GM12878 (cell line): ENCODE data around the gene PFDN4. TPM values are rescaled to one million over a fixed set of nuclear protein-coding genes. Genes with fewer than 3 reads are reported as not detected.

Experiments used
- ATAC-seq: fragments of 200-7000 bp; cut with Tn5 transposase; 3 replicates; pipeline ENCODE4 v1.9.1; 2020; ENCODE audit warnings: mild to moderate bottlenecking, moderate library complexity
- BruUV-seq: library from RNA; stranded (reverse); fragments of 400-500 nt; replicated peaks from 2 replicates; lab custom pipeline; 2021; lab: Mats Ljungman, UMichigan
- CTCF ChIA-PET: fragments of 300-600 bp; sonication (Branson Sonifier 250); formaldehyde crosslinking; extraction: SDS; loops from one replicate; lab custom pipeline; 2021; ENCODE audit warnings: inconsistent platforms; lab: Yijun Ruan, JAX
- POLR2A ChIA-PET: fragments of 350-600 bp; formaldehyde crosslinking; extraction: SDS; loops from one replicate; lab custom pipeline; 2021; ENCODE audit warnings: inconsistent platforms; lab: Charles Lee
- RAD21 ChIA-PET: fragments of 300-600 bp; sonication (Branson Sonifier 250); formaldehyde crosslinking; loops from one replicate; lab custom pipeline; 2023; ENCODE audit warnings: antibody characterized with exemption; ENCODE audit not compliant: unreplicated experiment; lab: Charles Lee
- SMC1A ChIA-PET: fragments of 300-600 bp; sonication (Branson Sonifier 250); formaldehyde crosslinking; loops from one replicate; lab custom pipeline; 2023; ENCODE audit not compliant: unreplicated experiment, uncharacterized antibody; lab: Charles Lee
- DNase-seq: peaks from one replicate; pipeline ENCODE4 v3.0.0-alpha.2; 2011; ENCODE audit warnings: low read depth, low spot score
- FAIRE-seq: peaks from 3 replicates; lab custom pipeline; 2011; peaks lifted over from hg19 to GRCh38; lab: Jason Lieb, UNC
- H2AFZ ChIP-seq: 2 replicates; pipeline ENCODE4 v1.6.0; 2011; ENCODE audit warnings: low read depth, low read length, control low read depth; ENCODE audit not compliant: control insufficient read depth
- H3K27ac ChIP-seq: 2 replicates; pipeline ENCODE4 v1.5.1; 2011; ENCODE audit warnings: control low read depth; ENCODE audit not compliant: control insufficient read depth, insufficient read depth
- H3K27me3 ChIP-seq, 2 experiments: replicated peaks in 1 of 2; 2 replicates each; pipeline versions ENCODE4 v1.6.0 to v1.6.1; 2011; ENCODE audit warnings: low read length in 1 of 2; ENCODE audit not compliant: control insufficient read depth in 2 of 2, insufficient read depth in 2 of 2
- H3K36me3 ChIP-seq, 2 experiments: 2 replicates each; pipeline ENCODE4 v1.5.1; 2011; ENCODE audit warnings: low read length in 1 of 2; ENCODE audit not compliant: control insufficient read depth in 2 of 2, insufficient read depth in 2 of 2
- H3K4me1 ChIP-seq: 2 replicates; pipeline ENCODE4 v1.6.1; 2011; ENCODE audit warnings: mild to moderate bottlenecking, low read length, moderate library complexity, mixed read lengths; ENCODE audit not compliant: control insufficient read depth, insufficient read depth
- H3K4me2 ChIP-seq: 2 replicates; pipeline ENCODE4 v1.6.0; 2011; ENCODE audit warnings: control low read depth; ENCODE audit not compliant: control insufficient read depth, insufficient read depth
- H3K4me3 ChIP-seq: fragments of 200-600 bp; sonication (generic); 2 replicates; pipeline ENCODE4 v1.5.1; 2016
- H3K79me2 ChIP-seq: 2 replicates; pipeline ENCODE4 v1.6.0; 2011; ENCODE audit warnings: low read length; ENCODE audit not compliant: control insufficient read depth, insufficient read depth
- H3K9ac ChIP-seq: 2 replicates; pipeline ENCODE4 v1.8.0; 2011; ENCODE audit warnings: low read length, control low read depth, mixed read lengths; ENCODE audit not compliant: control insufficient read depth, insufficient read depth
- H3K9me3 ChIP-seq: replicated peaks from 3 replicates; pipeline ENCODE4 v1.5.1; 2011; ENCODE audit warnings: mild to moderate bottlenecking, low read length; ENCODE audit not compliant: control insufficient read depth, insufficient read depth
- H4K20me1 ChIP-seq: 2 replicates; pipeline ENCODE4 v1.6.0; 2011; ENCODE audit not compliant: control insufficient read depth, insufficient read depth
- ATF7 ChIP-seq: fragments of 450-650 bp; IDR thresholded peaks from 2 replicates; pipeline ENCODE4 v1.6.1; 2016; ENCODE audit warnings: low read depth, mild to moderate bottlenecking
- ELK1 ChIP-seq: IDR thresholded peaks from 2 replicates; pipeline ENCODE4 v1.6.1; 2012; ENCODE audit warnings: low read depth, low read length, improper control_type of control experiment
- IRF5 ChIP-seq: fragments of 450-650 bp; IDR thresholded peaks from 2 replicates; pipeline ENCODE4 v1.6.1; 2017; ENCODE audit warnings: borderline replicate concordance
- MAX ChIP-seq: IDR thresholded peaks from 2 replicates; pipeline ENCODE4 v1.6.1; 2012; ENCODE audit warnings: low read depth, low read length, improper control_type of control experiment
- MYC ChIP-seq: IDR thresholded peaks from 2 replicates; pipeline ENCODE4 v1.6.1; 2011; ENCODE audit warnings: mild to moderate bottlenecking, low read length, moderate library complexity, inconsistent platforms; ENCODE audit not compliant: insufficient read depth, insufficient replicate concordance, insufficient read length, severe bottlenecking
- POLR2AphosphoS5 ChIP-seq: IDR thresholded peaks from 2 replicates; pipeline ENCODE4 v1.6.1; 2011; ENCODE audit warnings: mild to moderate bottlenecking, low read length, inconsistent platforms
- ZNF217 ChIP-seq: fragments of 450-650 bp; IDR thresholded peaks from 2 replicates; pipeline ENCODE4 v1.6.1; 2017; ENCODE audit warnings: antibody characterized with exemption, mild to moderate bottlenecking
- ZNF687 ChIP-seq: fragments of 450-650 bp; IDR thresholded peaks from 2 replicates; pipeline ENCODE4 v1.6.1; 2017; ENCODE audit warnings: mild to moderate bottlenecking, moderate library complexity
- WGBS: methylation state at CpG from one replicate; pipeline ENCODE4 v1.1.6; 2016; ENCODE audit warnings: low lambda C conversion rate; ENCODE audit not compliant: insufficient replicate concordance, insufficient coverage; ENCODE audit errors: missing lambda C conversion rate; 5-methylcytosine and 5-hydroxymethylcytosine counted together
- in situ Hi-C: fragments of 300-500 bp; cut with MboI; formaldehyde crosslinking; loops from 9 replicates; pipeline ENCODE4 v1.14.3; 2018; ENCODE audit warnings: mixed read lengths
- intact Hi-C: fragments of 100-400 bp; cut with micrococcal nuclease; formaldehyde crosslinking; loops from one replicate; pipeline ENCODE4 v1.14.2; 2022; ENCODE audit not compliant: unreplicated experiment
- polyA plus RNA-seq, 11 experiments: library from polyadenylated mRNA; depleted of rRNA in 4 of 11; unstranded in 6 of 11; stranded (reverse) in 5 of 11; fragments of >200 nt; fragmentation: Nextera tagmentation in 4 of 11; fragmentation: Illumina TruSeq in 1 of 11; extraction: Ambion mirVana in 4 of 11; extraction: Trizol in 1 of 11; gene quantifications; 1 replicate in 1 of 11; 2 replicates in 10 of 11; pipeline versions ENCODE4 v1.2.1 to v1.2.3, GENCODE V29; 2011 to 2016; ENCODE audit warnings: inconsistent platforms in 2 of 11, missing spikeins in 2 of 11, low read depth in 1 of 11
- total RNA-seq, 4 experiments: library from RNA; depleted of rRNA in 3 of 4; stranded (reverse); fragments of >200 nt in 3 of 4; fragmentation: Illumina TruSeq in 1 of 4; extraction: Trizol in 1 of 4; gene quantifications; 2 replicates each; pipeline versions ENCODE4 v1.2.1 to v1.2.3, GENCODE V29; 2013 to 2021

The PFDN4 gene
- total and polyA plus RNA-seq, 10 of the 15 experiments (the other 5 are each of a cell fraction or from before 2014, with no cell fraction given): 36.9 to 136 (median 82.8) TPM

- RAD21 ChIA-PET: interaction anchor here (1.7 kb wide), 1 partner anchor 440 kb away, joined by 4 read pairs; no protein-coding TSS in a partner anchor
Observed at GRCh38 chr20:54205450-54205849, 2.4 kb upstream of the PFDN4 start.

More at GRCh38 chr20:54205450-54205849, 2.4 kb upstream of the PFDN4 start:
- TF ChIP-seq IRF5 (no peak), ZNF217 (no peak), MAX (no peak), POLR2AphosphoS5 (no peak), ELK1 (no peak), MYC (no peak), ATF7 (peak; percentile 39; the same call in 1 of the 2 replicates), ZNF687 (0 out of 2 replicates have a peak, but pooled peaks have one; percentile 23)
- Histone ChIP-seq H3K27me3 (no peaks in the 10 kb centered on the region), H3K27ac (no peak overlapping the region), H3K4me2 (no peak overlapping the region), H3K36me3 (no peaks in the 10 kb centered on the region), H3K79me2 (peaks cover 20% of the 10 kb centered on the region), H3K4me1 (peaks cover 14% of the 10 kb centered on the region), H3K4me3 (no peak overlapping the region), H3K9me3 (no peaks in the 10 kb centered on the region), H3K9ac (no peak overlapping the region), H4K20me1 (no peaks in the 10 kb centered on the region), H2AFZ (no peak overlapping the region)
- no peak for ATAC-seq
- no TSS peak for BruUV-seq
- ChIA-PET SMC1A (interaction anchor here (0.9 to 1.4 kb wide), 3 partner anchors 8 to 141 kb away, joined by 3 to 4 read pairs (median 3); no protein-coding TSS in a partner anchor), CTCF (interaction anchor here (1.0 to 2.6 kb wide), 7 partner anchors 8 to 442 kb away, joined by 3 to 12 read pairs (median 3); no protein-coding TSS in a partner anchor), POLR2A (no interaction called here)
- in situ Hi-C loops: loop anchor here (10.0 kb wide), 1 partner anchor 631 kb away; no protein-coding TSS in a partner anchor
- FAIRE-seq: no peak
- WGBS: 7% methylated on average over 8 of the region's 8 CpGs
- intact Hi-C loops: no loop called here
- no peak for DNase-seq
